Measurements from ENCODE around the gene AGPS. TPM values are rescaled to one million over a fixed set of nuclear protein-coding genes. Genes with fewer than 3 reads are reported as not detected.

The AGPS gene
- total and polyA plus RNA-seq, 2 donors = 9.6 to 34.7 TPM

GRCh38 chr2:177516824-177517544 is 124.4 kb downstream of the AGPS start:
- WGBS = 98% methylated on average over 4 of the region's 4 CpGs
- Histone ChIP-seq H3K27ac (ENCODE audit: low read depth in 1 of 2, low read length in 1 of 2) (no peak overlapping the region), H3K36me3 (ENCODE audit: control insufficient read depth in 2 of 2, insufficient read depth in 2 of 2, low read length in 1 of 2) (peaks cover 0 to 12% of the 10 kb centered on the region in 2 donors), H3K4me1 (ENCODE audit: control insufficient read depth in 2 of 2, insufficient read depth in 2 of 2, low read length in 2 of 2) (no peaks in the 10 kb centered on the region), H3K27me3 (ENCODE audit: control insufficient read depth in 2 of 2, insufficient read depth in 1 of 2, low read length in 1 of 2) (no peaks in the 10 kb centered on the region), H3K9me3 (ENCODE audit: control insufficient read depth in 2 of 2, insufficient read depth in 1 of 2, low read length in 1 of 2) (no peaks in the 10 kb centered on the region), H3K4me3 (ENCODE audit: low read length in 2 of 2) (no peak overlapping the region)
- no peak for DNase-seq (ENCODE audit: low read depth in 6 of 9, low spot score in 9 of 9)

GRCh38 chr2:177518754-177519153 is 126.2 kb downstream of the AGPS start:
- WGBS = over 99% methylated on average over 2 of the region's 2 CpGs
- Histone ChIP-seq H3K27me3 (ENCODE audit: control insufficient read depth in 2 of 2, insufficient read depth in 1 of 2, low read length in 1 of 2) (no peaks in the 10 kb centered on the region), H3K9me3 (ENCODE audit: control insufficient read depth in 2 of 2, insufficient read depth in 1 of 2, low read length in 1 of 2) (no peaks in the 10 kb centered on the region), H3K4me3 (ENCODE audit: low read length in 2 of 2) (no peak overlapping the region), H3K4me1 (ENCODE audit: control insufficient read depth in 2 of 2, insufficient read depth in 2 of 2, low read length in 2 of 2) (no peaks in the 10 kb centered on the region), H3K27ac (ENCODE audit: low read depth in 1 of 2, low read length in 1 of 2) (no peak overlapping the region), H3K36me3 (ENCODE audit: control insufficient read depth in 2 of 2, insufficient read depth in 2 of 2, low read length in 1 of 2) (peaks cover 0 to 12% of the 10 kb centered on the region in 2 donors)
- DNase-seq (ENCODE audit: low read depth in 6 of 9, low spot score in 9 of 9) = no peak

GRCh38 chr2:177519534-177520115 is 127.1 kb downstream of the AGPS start:
- Histone ChIP-seq H3K4me1 (ENCODE audit: control insufficient read depth in 2 of 2, insufficient read depth in 2 of 2, low read length in 2 of 2) (no peaks in the 10 kb centered on the region), H3K4me3 (ENCODE audit: low read length in 2 of 2) (no peak overlapping the region), H3K27me3 (ENCODE audit: control insufficient read depth in 2 of 2, insufficient read depth in 1 of 2, low read length in 1 of 2) (no peaks in the 10 kb centered on the region), H3K27ac (ENCODE audit: low read depth in 1 of 2, low read length in 1 of 2) (no peak overlapping the region), H3K36me3 (ENCODE audit: control insufficient read depth in 2 of 2, insufficient read depth in 2 of 2, low read length in 1 of 2) (peaks cover 0 to 12% of the 10 kb centered on the region in 2 donors), H3K9me3 (ENCODE audit: control insufficient read depth in 2 of 2, insufficient read depth in 1 of 2, low read length in 1 of 2) (no peaks in the 10 kb centered on the region)
- no peak for DNase-seq (ENCODE audit: low read depth in 6 of 9, low spot score in 9 of 9)

GRCh38 chr2:177520324-177520723 is 127.8 kb downstream of the AGPS start:
- no peak for DNase-seq (ENCODE audit: low read depth in 6 of 9, low spot score in 9 of 9)
- no peaks in the 10 kb centered on the region for H3K4me1 ChIP-seq (ENCODE audit: control insufficient read depth in 2 of 2, insufficient read depth in 2 of 2, low read length in 2 of 2)
- no peak overlapping the region for H3K4me3 ChIP-seq (ENCODE audit: low read length in 2 of 2)
- H3K36me3 ChIP-seq (ENCODE audit: control insufficient read depth in 2 of 2, insufficient read depth in 2 of 2, low read length in 1 of 2) = peaks cover 0 to 7% of the 10 kb centered on the region in 2 donors
- H3K9me3 ChIP-seq (ENCODE audit: control insufficient read depth in 2 of 2, insufficient read depth in 1 of 2, low read length in 1 of 2) = no peaks in the 10 kb centered on the region
- 98% methylated on average over 2 of the region's 2 CpGs for WGBS
- H3K27ac ChIP-seq (ENCODE audit: low read depth in 1 of 2, low read length in 1 of 2) = no peak overlapping the region
- no peaks in the 10 kb centered on the region for H3K27me3 ChIP-seq (ENCODE audit: control insufficient read depth in 2 of 2, insufficient read depth in 1 of 2, low read length in 1 of 2)

GRCh38 chr2:177523781-177524180 is 131.2 kb downstream of the AGPS start:
- Histone ChIP-seq H3K27ac (ENCODE audit: low read depth in 1 of 2, low read length in 1 of 2) (no peak overlapping the region), H3K4me1 (ENCODE audit: control insufficient read depth in 2 of 2, insufficient read depth in 2 of 2, low read length in 2 of 2) (no peaks in the 10 kb centered on the region), H3K36me3 (ENCODE audit: control insufficient read depth in 2 of 2, insufficient read depth in 2 of 2, low read length in 1 of 2) (peaks cover 0 to 10% of the 10 kb centered on the region in 2 donors), H3K4me3 (ENCODE audit: low read length in 2 of 2) (no peak overlapping the region), H3K9me3 (ENCODE audit: control insufficient read depth in 2 of 2, insufficient read depth in 1 of 2, low read length in 1 of 2) (no peaks in the 10 kb centered on the region), H3K27me3 (ENCODE audit: control insufficient read depth in 2 of 2, insufficient read depth in 1 of 2, low read length in 1 of 2) (no peaks in the 10 kb centered on the region)
- 95% methylated on average over 3 of the region's 3 CpGs for WGBS
- no peak for DNase-seq (ENCODE audit: low read depth in 6 of 9, low spot score in 9 of 9)

GRCh38 chr2:177525351-177525924 is 132.9 kb downstream of the AGPS start:
- DNase-seq (ENCODE audit: low read depth in 6 of 9, low spot score in 9 of 9) = no peak
- Histone ChIP-seq H3K27ac (ENCODE audit: low read depth in 1 of 2, low read length in 1 of 2) (no peak overlapping the region), H3K27me3 (ENCODE audit: control insufficient read depth in 2 of 2, insufficient read depth in 1 of 2, low read length in 1 of 2) (no peaks in the 10 kb centered on the region), H3K4me3 (ENCODE audit: low read length in 2 of 2) (no peak overlapping the region), H3K4me1 (ENCODE audit: control insufficient read depth in 2 of 2, insufficient read depth in 2 of 2, low read length in 2 of 2) (no peaks in the 10 kb centered on the region), H3K9me3 (ENCODE audit: control insufficient read depth in 2 of 2, insufficient read depth in 1 of 2, low read length in 1 of 2) (no peaks in the 10 kb centered on the region), H3K36me3 (ENCODE audit: control insufficient read depth in 2 of 2, insufficient read depth in 2 of 2, low read length in 1 of 2) (peaks cover 0 to 8% of the 10 kb centered on the region in 2 donors)
- WGBS = 94% methylated on average over 3 of the region's 3 CpGs

- Histone ChIP-seq H3K27ac (ENCODE audit: low read depth in 1 of 2, low read length in 1 of 2) (no peak overlapping the region), H3K9me3 (ENCODE audit: control insufficient read depth in 2 of 2, insufficient read depth in 1 of 2, low read length in 1 of 2) (no peaks in the 10 kb centered on the region), H3K4me3 (ENCODE audit: low read length in 2 of 2) (no peak overlapping the region), H3K4me1 (ENCODE audit: control insufficient read depth in 2 of 2, insufficient read depth in 2 of 2, low read length in 2 of 2) (no peaks in the 10 kb centered on the region), H3K27me3 (ENCODE audit: control insufficient read depth in 2 of 2, insufficient read depth in 1 of 2, low read length in 1 of 2) (no peaks in the 10 kb centered on the region), H3K36me3 (ENCODE audit: control insufficient read depth in 2 of 2, insufficient read depth in 2 of 2, low read length in 1 of 2) (peaks cover 0 to 8% of the 10 kb centered on the region in 2 donors)
- DNase-seq (ENCODE audit: low read depth in 6 of 9, low spot score in 9 of 9) = no peak
Observed at GRCh38 chr2:177528351-177528933, 135.9 kb downstream of the AGPS start.

GRCh38 chr2:177529166-177529565 is 136.6 kb downstream of the AGPS start:
- H3K36me3 ChIP-seq (ENCODE audit: control insufficient read depth in 2 of 2, insufficient read depth in 2 of 2, low read length in 1 of 2) = peaks cover 0 to 4% of the 10 kb centered on the region in 2 donors
- no peaks in the 10 kb centered on the region for H3K4me1 ChIP-seq (ENCODE audit: control insufficient read depth in 2 of 2, insufficient read depth in 2 of 2, low read length in 2 of 2)
- no peak overlapping the region for H3K27ac ChIP-seq (ENCODE audit: low read depth in 1 of 2, low read length in 1 of 2)
- no peak for DNase-seq (ENCODE audit: low read depth in 6 of 9, low spot score in 9 of 9)
- 98% methylated on average over 3 of the region's 3 CpGs for WGBS
- H3K9me3 ChIP-seq (ENCODE audit: control insufficient read depth in 2 of 2, insufficient read depth in 1 of 2, low read length in 1 of 2) = no peaks in the 10 kb centered on the region
- no peaks in the 10 kb centered on the region for H3K27me3 ChIP-seq (ENCODE audit: control insufficient read depth in 2 of 2, insufficient read depth in 1 of 2, low read length in 1 of 2)
- H3K4me3 ChIP-seq (ENCODE audit: low read length in 2 of 2) = no peak overlapping the region

GRCh38 chr2:177530561-177530960 is 138.0 kb downstream of the AGPS start:
- Histone ChIP-seq H3K27ac (ENCODE audit: low read depth in 1 of 2, low read length in 1 of 2) (no peak overlapping the region), H3K9me3 (ENCODE audit: control insufficient read depth in 2 of 2, insufficient read depth in 1 of 2, low read length in 1 of 2) (no peaks in the 10 kb centered on the region), H3K27me3 (ENCODE audit: control insufficient read depth in 2 of 2, insufficient read depth in 1 of 2, low read length in 1 of 2) (no peaks in the 10 kb centered on the region), H3K4me3 (ENCODE audit: low read length in 2 of 2) (no peak overlapping the region), H3K4me1 (ENCODE audit: control insufficient read depth in 2 of 2, insufficient read depth in 2 of 2, low read length in 2 of 2) (no peaks in the 10 kb centered on the region), H3K36me3 (ENCODE audit: control insufficient read depth in 2 of 2, insufficient read depth in 2 of 2, low read length in 1 of 2) (peaks cover 0 to 2% of the 10 kb centered on the region in 2 donors)
- DNase-seq (ENCODE audit: low read depth in 6 of 9, low spot score in 9 of 9) = no peak

Data from thymus (tissue), 11 donors.